Activated CD4-positive, alpha-beta T cell treated with anti-CD3 and anti-CD28 coated beads for 1 hour (primary cell): Measurements from ENCODE around the gene MYL9.

Experiments used
- DNase-seq: peaks from one replicate; pipeline ENCODE4 v3.0.0-alpha.2; 2020

MYL9 gene

DNA sequence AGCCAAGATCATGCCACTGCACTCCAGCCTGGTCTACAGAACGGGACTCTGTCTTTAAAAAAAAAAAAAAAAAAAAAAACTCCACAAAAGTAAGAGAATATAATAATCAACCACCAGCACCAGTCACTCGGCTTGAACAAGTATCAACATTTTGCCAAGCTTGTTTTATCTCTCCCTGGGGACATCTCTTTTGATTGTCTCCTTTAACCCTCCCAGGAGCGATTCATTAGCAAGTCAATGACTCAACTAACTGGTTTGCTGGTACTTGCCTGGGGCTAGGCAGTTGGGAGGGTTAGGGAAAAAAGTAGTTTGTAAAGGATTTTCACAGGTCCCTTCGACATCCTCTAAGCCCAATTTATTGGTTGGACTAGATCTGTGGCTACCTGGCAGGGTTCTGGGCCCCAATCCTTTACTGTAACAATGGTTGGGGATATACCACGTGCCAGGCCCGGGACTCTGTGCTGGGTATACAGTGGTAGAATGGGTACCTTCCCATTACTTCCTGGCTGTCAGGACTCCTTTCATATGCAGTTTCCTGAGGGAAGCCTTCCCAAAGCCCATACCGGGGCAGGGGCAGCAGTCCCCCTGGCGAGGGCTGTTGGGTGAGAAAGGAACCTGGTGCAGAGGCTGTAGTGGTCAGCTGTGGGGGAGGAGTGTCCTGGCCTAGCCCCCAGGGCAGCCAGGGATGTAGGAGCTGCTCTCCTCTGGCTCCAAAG is 44.2 kb downstream of the MYL9 start:
- no peak for DNase-seq

DNA sequence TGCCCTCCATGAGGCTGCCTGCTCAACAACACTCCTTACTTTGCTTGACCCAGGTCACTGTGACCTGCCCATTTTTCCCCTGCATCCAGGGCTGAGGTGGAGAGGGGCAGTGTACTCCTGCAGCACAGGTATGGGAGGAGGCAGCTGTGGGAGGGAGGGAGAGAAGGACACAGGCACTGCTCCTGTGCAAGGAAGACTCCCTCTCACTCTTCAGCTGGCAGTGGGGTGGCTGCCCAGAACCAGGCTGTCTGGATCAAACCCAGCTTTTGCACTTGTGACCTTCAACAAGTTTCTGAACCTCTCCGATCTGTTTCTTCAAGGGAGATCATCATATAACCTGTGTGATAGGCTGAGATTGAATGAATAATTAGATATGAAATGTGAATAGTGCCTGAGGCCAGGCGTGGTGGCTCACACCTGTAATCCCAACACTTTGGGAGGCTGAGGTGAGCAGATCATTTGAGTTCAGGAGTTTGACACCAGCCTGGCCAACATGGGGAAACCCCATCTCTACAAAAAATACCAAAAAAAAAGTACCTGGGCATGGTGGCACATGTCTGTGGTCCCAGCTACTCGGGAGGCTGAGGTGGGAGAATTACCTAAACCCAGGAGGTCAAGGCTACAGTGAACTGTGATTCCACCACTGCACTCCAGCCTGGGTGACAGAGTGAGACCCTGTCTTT is 46.2 kb downstream of the MYL9 start:
- DNase-seq: no peak

DNA sequence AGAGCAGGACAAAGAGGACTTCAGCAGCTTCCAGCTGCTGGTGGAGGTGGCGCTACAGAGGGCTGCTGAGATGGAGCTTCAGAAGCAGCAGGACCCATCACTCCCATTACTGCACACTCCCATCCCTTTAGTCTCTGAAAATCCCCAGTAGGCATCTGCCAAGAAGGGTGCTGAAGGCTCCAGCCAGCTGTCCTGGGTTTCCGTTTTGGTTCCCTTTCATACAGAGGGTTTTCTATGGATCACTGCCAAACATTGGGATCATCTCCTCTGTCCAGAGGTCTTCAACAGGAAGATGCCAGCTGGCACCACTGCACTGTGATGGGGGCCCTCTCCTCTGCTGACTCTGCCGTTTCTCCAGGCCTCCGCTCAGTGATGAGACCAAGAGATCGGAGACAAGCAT is 50.0 kb downstream of the MYL9 start:
- DNase-seq: no peak

DNA sequence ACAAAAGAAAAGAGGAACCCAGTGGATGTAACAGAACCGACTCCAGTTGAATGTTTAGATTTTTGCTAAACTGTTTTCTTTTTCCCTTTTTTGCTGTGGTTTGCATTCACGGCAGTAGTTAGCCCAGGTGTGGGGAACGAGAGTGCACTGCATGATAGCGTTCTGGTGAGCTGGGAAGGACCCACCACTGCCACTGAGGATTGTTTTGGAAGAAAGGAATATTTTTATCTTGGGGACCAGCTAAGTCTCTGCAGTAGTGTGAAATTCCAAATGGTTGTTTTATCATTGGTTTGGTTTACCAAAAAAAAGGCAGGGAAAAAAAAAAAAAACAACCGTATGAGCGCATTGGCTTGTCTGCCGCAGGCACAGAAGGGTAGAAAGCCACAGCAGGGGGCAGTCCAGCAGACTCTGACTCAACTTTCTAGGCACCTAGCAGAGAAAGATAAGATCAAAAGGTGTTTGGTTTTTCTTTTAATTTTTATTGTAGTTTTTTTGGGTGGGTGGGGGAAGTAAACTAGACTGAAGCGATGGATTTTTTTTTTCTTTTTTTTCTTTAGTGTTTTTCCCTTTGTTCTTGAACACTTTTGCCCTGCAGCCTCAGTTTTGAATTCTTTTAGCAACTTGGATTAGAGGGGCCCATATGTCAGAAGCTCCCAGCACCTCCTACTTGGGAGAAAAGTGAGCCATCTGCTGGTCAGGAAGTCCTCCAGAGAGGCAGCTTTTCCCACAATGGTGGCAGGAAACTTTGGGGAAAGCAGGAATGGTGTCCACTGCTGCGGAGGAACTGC is 50.7 kb downstream of the MYL9 start:
- DNase-seq: peak; percentile 34

DNA sequence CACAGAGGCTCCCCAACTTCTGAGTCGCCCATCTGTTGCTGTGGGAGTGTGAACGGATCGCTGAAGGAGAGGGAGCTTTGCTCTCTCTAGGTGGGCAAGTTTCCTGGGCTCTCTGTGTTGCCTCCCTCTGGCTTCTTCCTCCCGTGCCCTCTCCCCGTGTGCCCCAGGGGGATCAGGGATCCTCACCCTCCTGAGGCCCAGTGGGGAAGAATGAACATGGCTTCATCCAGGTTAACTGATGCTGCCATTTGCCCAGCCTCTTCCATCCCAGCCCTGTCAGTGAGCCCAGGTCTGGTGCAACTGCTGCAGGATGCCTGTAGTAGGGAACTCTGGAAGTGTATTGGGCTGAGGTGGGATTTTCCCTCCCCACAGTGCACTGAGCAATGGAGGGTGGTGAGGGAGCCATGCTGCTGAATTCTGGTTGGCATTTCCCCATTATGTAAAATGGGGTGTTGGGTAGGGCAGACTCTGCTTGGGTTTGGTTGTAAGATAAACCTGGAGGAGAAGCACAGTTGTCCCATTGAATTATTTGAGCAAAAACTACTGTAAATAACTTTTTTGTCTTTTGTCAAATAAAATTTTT is 52.1 kb downstream of the MYL9 start:
- DNase-seq: no peak

DNA sequence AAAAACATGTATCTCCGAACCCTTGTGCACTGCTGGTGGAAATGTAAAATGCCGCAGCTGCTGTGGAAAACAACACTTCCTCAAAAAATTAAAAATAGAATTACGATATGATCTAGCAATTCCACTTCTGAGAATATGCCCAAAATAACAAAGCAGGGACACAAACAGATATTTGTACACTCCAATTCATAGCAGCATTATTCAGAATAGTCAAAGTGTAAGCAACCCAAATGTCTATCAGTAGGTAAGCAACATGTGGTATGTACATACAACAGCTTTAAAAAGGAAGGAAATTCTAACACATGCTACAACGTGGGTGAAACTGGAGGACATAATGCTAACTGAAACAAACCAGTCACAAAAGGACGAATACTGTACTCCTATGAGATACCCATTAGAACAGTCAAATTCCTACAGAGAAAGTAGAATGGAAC is 58.6 kb downstream of the MYL9 start:
- no peak for DNase-seq
